ENCODE data around the gene KRTAP13-3.

KRTAP13-3 gene

DNA sequence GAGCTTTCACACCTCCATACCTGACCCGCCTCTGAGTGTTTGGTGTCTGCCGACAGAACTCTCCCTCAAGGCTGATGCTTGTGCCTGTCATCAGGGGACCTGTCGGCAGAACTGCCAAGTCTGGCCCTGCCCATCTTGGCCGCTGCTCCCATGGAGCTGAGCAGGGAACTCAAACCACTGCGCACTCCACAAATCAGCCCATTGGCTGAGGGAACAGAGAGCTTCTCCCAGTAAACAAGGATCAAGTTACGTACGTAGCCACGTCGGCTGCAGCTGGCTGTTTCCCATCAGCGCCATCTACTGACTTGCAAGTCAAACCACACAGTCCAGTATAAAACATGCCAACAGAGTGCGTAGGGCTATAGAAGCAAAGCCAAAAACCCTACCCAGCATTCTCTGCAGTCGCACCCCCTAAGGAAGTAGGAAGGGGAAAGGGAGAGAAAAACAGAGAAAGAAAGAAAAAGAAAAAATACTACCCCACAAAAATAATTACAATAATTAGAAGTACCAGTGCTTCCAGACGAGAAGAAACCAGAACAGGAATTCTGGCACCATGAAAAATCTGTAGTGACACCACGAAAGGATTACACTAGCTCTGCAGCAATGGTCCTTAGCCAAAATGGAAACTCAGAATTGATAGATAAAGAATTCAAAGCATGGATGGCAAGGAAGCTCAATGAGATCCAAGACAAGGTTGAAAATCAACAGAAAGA, 16.8 kb downstream of the KRTAP13-3 start:
- TF ChIP-seq CTCF (IDR thresholded peaks at IDR 0.05; ENCODE audit: low read depth, low read length, missing control alignments) = no peak
- DNase-seq (ENCODE audit: low read depth) = no peak
- no peak overlapping the region for H3K4me3 ChIP-seq (ENCODE audit: low read depth, low read length)

- H3K4me3 ChIP-seq (ENCODE audit: low read depth, low read length) = no peak within 1 kb of the TSS
- TF ChIP-seq CTCF (IDR thresholded peaks at IDR 0.05; ENCODE audit: low read depth, low read length, missing control alignments) = no peak
- no peak for DNase-seq (ENCODE audit: low read depth)
Measured at GRCh38 chr21:30395731-30396130, 30.0 kb downstream of the KRTAP13-3 start, which contains the start of gene KRTAP13-1. KRTAP13-1 (plus strand) TSS chr21:30396031; CDS start chr21:30396087, 56 bp downstream.

GRCh38 chr21:30391492-30392025, 34.2 kb downstream of the KRTAP13-3 start:
- H3K4me3 ChIP-seq (ENCODE audit: low read depth, low read length) = no peak overlapping the region
- TF ChIP-seq CTCF (IDR thresholded peaks at IDR 0.05; ENCODE audit: low read depth, low read length, missing control alignments) = no peak
- no peak for DNase-seq (ENCODE audit: low read depth)

DNA sequence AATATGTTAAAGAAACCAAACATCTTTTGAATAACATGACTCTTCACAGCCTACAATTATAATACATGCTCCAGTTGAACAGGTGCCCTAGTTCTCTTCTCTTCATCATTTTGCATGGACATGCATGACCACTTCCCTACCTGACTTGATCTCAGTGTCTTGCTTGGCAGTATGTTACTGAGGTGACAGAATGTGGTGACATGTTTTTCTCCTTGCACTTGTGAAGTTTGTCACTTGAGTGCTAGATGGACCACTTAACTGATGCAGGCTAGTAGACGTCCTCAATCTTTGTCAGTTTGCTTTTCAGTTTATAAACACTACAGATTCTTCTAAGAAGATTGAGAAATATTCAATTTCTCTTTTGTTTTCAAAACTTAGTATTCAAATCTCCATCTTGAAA, 43.5 kb downstream of the KRTAP13-3 start:
- DNase-seq (ENCODE audit: low read depth) = no peak
- TF ChIP-seq CTCF (IDR thresholded peaks at IDR 0.05; ENCODE audit: low read depth, low read length, missing control alignments) = no peak
- no peak overlapping the region for H3K4me3 ChIP-seq (ENCODE audit: low read depth, low read length)
